HG03159 (cell line): Measurements from ENCODE around the gene ADGRG1.

Experiments used
- ATAC-seq: cut with Tn5 transposase; IDR thresholded peaks from one replicate; pipeline ENCODE4 v1.9.1; 2021; ENCODE audit warnings: mild to moderate bottlenecking, moderate library complexity; ENCODE audit not compliant: unreplicated experiment

ADGRG1 gene

DNA sequence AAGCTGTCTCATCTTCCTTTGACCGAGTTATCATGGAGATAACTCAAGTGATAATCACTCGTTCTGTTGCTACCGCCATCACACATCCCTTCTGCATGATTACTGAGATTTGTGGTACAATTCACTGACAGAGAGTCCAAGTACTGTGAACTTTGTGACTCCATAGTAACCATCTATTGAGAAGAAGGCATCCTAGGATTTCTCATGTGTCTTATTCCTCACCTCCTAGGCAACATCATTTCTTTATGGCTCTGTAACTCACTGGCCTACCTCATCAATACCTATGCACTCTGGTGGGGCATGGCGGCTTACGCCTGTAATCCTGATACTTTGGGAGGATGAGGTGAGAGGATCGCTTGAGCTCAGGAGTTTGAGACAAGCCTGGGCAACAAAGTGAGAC lies 85.6 kb downstream of the ADGRG1 start:
- no peak for ATAC-seq
